HG03558 (cell line): ENCODE data around the gene OAS2.
"Not testable (repeated sequence)": the region's sequence is repeated elsewhere in the genome, so short reads cannot be mapped to it uniquely, and the experiment has no call there.

ENCODE experiments used
- ATAC-seq: cut with Tn5 transposase; IDR thresholded peaks from one replicate; pipeline ENCODE4 v1.9.1; 2021; ENCODE audit warnings: moderate number of reproducible peaks; ENCODE audit not compliant: unreplicated experiment; ENCODE audit errors: extremely low read depth

Gene OAS2

GRCh38 chr12:112980491-112981158 is 2.3 kb downstream of the OAS2 start:
- ATAC-seq, result no peak

GRCh38 chr12:112985642-112986290 is 7.4 kb downstream of the OAS2 start:
- ATAC-seq, result no peak

GRCh38 chr12:112986291-112986800 is 8.0 kb downstream of the OAS2 start:
- ATAC-seq, result no peak

GRCh38 chr12:112987561-112987960 is 9.2 kb downstream of the OAS2 start:
- no peak for ATAC-seq

GRCh38 chr12:112988224-112988623 is 9.9 kb downstream of the OAS2 start:
- ATAC-seq, result no peak

GRCh38 chr12:112988823-112989385 is 10.6 kb downstream of the OAS2 start:
- ATAC-seq, result not testable (repeated sequence)

- ATAC-seq, result no peak
Measured at GRCh38 chr12:112989806-112990205, 11.5 kb downstream of the OAS2 start.

GRCh38 chr12:112992541-112993398 is 14.5 kb downstream of the OAS2 start:
- ATAC-seq, result no peak

GRCh38 chr12:112995008-112995407 is 16.7 kb downstream of the OAS2 start:
- no peak for ATAC-seq

- ATAC-seq, result no peak
Measured at GRCh38 chr12:112996501-112996900, 18.2 kb downstream of the OAS2 start.

- ATAC-seq, result no peak
Measured at GRCh38 chr12:112997506-112997905, 19.2 kb downstream of the OAS2 start.

- no peak for ATAC-seq
Measured at GRCh38 chr12:112998987-112999767, 20.9 kb downstream of the OAS2 start.

GRCh38 chr12:113000433-113000832 is 22.1 kb downstream of the OAS2 start:
- ATAC-seq, result no peak

- no peak for ATAC-seq
Measured at GRCh38 chr12:113002155-113002554, 23.8 kb downstream of the OAS2 start.

GRCh38 chr12:113002676-113003075 is 24.4 kb downstream of the OAS2 start:
- ATAC-seq, result no peak

GRCh38 chr12:113003636-113004035 is 25.3 kb downstream of the OAS2 start:
- ATAC-seq, result no peak

GRCh38 chr12:113005762-113006161 is 27.4 kb downstream of the OAS2 start:
- no peak for ATAC-seq

- ATAC-seq, result no peak
Measured at GRCh38 chr12:113006206-113006605, 27.9 kb downstream of the OAS2 start.

- no peak for ATAC-seq
Measured at GRCh38 chr12:113006641-113007040, 28.3 kb downstream of the OAS2 start.

GRCh38 chr12:113007166-113007565 is 28.8 kb downstream of the OAS2 start:
- ATAC-seq, result no peak
